Measurements from ENCODE around the gene TMEM52. TPM values are rescaled to one million over a fixed set of nuclear protein-coding genes. Genes with fewer than 3 reads are reported as not detected.

The TMEM52 gene
- polyA plus RNA-seq, 1 of the 3 experiments (the other 2 are of a cell fraction), result 4.8 TPM

DNA sequence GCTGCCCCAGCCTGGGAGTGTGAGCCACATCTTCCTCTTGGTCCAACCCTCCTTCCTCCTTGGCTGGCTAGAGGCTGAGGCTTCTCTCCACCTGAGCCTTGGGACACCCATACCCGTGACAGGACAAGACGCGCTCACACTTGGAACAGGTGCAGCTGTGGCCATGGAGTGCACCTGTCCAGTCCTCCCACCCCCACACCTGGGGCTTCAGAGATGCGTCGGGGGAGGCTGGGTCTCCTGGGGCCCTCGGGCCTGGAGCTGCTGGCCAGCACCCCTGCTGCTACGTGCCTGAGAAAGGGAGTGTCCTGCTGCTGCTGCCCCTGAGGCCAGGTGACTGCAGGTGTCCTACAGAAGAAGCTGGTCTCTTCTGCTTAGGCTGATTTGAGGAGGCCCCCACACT is 37.0 kb upstream of the TMEM52 start:
- H3K4me2 ChIP-seq, result no peak overlapping the region
- DNase-seq, result no peak
- H3K27me3 ChIP-seq (ENCODE audit: insufficient read depth), result no peaks in the 10 kb centered on the region
- H3K9ac ChIP-seq, result no peak overlapping the region
- no peak overlapping the region for H3K27ac ChIP-seq (ENCODE audit: low read depth in 2 of 2, low read length in 1 of 2)
- peaks cover 0 to 5% of the 10 kb centered on the region in 2 experiments; a peak in 1 of 4 replicates for H3K4me1 ChIP-seq (ENCODE audit: control insufficient read depth in 1 of 2, insufficient read depth in 2 of 2, low read depth in 1 of 2, low read length in 1 of 2)
- no peaks in the 10 kb centered on the region for H3F3A ChIP-seq (replicated peaks; ENCODE audit: insufficient read depth)
- TF ChIP-seq RCOR1 (IDR thresholded peaks at IDR 0.05; ENCODE audit: low read length), result no peak
- TF ChIP-seq GATA2 (CRISPR knock-in tag; IDR thresholded peaks at IDR 0.05), result no peak
- TF ChIP-seq, protein P1, sequence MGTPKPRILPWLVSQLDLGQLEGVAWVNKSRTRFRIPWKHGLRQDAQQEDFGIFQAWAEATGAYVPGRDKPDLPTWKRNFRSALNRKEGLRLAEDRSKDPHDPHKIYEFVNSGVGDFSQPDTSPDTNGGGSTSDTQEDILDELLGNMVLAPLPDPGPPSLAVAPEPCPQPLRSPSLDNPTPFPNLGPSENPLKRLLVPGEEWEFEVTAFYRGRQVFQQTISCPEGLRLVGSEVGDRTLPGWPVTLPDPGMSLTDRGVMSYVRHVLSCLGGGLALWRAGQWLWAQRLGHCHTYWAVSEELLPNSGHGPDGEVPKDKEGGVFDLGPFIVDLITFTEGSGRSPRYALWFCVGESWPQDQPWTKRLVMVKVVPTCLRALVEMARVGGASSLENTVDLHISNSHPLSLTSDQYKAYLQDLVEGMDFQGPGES (IDR thresholded peaks at IDR 0.05; ENCODE audit: low read depth, low read length), result no peak
- TF ChIP-seq EZH2phosphoT487 (IDR thresholded peaks at IDR 0.05; ENCODE audit: borderline replicate concordance, low read depth), result no peak
- no peak for TF ChIP-seq EP300 (IDR thresholded peaks at IDR 0.05; ENCODE audit: borderline replicate concordance in 1 of 2, low read depth in 1 of 2, low read length in 1 of 2)
- TF ChIP-seq, protein P2, sequence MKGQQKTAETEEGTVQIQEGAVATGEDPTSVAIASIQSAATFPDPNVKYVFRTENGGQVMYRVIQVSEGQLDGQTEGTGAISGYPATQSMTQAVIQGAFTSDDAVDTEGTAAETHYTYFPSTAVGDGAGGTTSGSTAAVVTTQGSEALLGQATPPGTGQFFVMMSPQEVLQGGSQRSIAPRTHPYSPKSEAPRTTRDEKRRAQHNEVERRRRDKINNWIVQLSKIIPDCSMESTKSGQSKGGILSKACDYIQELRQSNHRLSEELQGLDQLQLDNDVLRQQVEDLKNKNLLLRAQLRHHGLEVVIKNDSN (IDR thresholded peaks at IDR 0.05; ENCODE audit: borderline replicate concordance, low read depth), result no peak
- TF ChIP-seq NRF1 (IDR thresholded peaks at IDR 0.05; ENCODE audit: low read depth, low read length), result no peak
- TF ChIP-seq PBX3 (IDR thresholded peaks at IDR 0.05), result no peak
- TF ChIP-seq TEAD4 (IDR thresholded peaks at IDR 0.05; ENCODE audit: borderline replicate concordance, insufficient read depth), result no peak
- no peak for TF ChIP-seq NFIC (IDR thresholded peaks at IDR 0.05; ENCODE audit: borderline replicate concordance)
- TF ChIP-seq RXRA (IDR thresholded peaks at IDR 0.05; ENCODE audit: borderline replicate concordance, low read depth), result no peak
- no peak for TF ChIP-seq USF2 (IDR thresholded peaks at IDR 0.05; ENCODE audit: borderline replicate concordance, low read depth, low read length)
- no peak for TF ChIP-seq TCF12 (IDR thresholded peaks at IDR 0.05)
- no peak for TF ChIP-seq FOXJ3 (CRISPR knock-in tag; IDR thresholded peaks at IDR 0.05)
- no peak for TF ChIP-seq JUND (IDR thresholded peaks at IDR 0.05)
- no peak for TF ChIP-seq RFX5 (IDR thresholded peaks at IDR 0.05; ENCODE audit: low read length)
- no peaks in the 10 kb centered on the region for H3K36me3 ChIP-seq (replicated peaks in 1 of 2; ENCODE audit: control insufficient read depth in 1 of 2, insufficient read depth in 2 of 2, low read length in 1 of 2)
- no peaks in the 10 kb centered on the region for H3K9me3 ChIP-seq
- WGBS (ENCODE audit: low lambda C conversion rate), result no CpG with 5 or more reads among the region's 7 CpGs
- no peaks in the 10 kb centered on the region for H4K20me1 ChIP-seq (ENCODE audit: insufficient read depth)
- no peak overlapping the region for H2AFZ ChIP-seq (ENCODE audit: low read depth)
- H3K4me3 ChIP-seq (ENCODE audit: low read depth in 2 of 2, low read length in 1 of 2), result no peak overlapping the region
- H3K79me2 ChIP-seq (ENCODE audit: insufficient read depth), result no peaks in the 10 kb centered on the region
- CTCF ChIA-PET, result interaction anchor here (1.0 to 10.4 kb wide), 4 partner anchors 10 to 87 kb away, joined by 3 to 268 read pairs (median 6); no protein-coding TSS in a partner anchor
- no peaks in the 10 kb centered on the region for H3K9me2 ChIP-seq
- POLR2A ChIA-PET, result no interaction called here

Data from SK-N-SH (cell line).